Measurements from ENCODE around the gene CAV1.

DNA sequence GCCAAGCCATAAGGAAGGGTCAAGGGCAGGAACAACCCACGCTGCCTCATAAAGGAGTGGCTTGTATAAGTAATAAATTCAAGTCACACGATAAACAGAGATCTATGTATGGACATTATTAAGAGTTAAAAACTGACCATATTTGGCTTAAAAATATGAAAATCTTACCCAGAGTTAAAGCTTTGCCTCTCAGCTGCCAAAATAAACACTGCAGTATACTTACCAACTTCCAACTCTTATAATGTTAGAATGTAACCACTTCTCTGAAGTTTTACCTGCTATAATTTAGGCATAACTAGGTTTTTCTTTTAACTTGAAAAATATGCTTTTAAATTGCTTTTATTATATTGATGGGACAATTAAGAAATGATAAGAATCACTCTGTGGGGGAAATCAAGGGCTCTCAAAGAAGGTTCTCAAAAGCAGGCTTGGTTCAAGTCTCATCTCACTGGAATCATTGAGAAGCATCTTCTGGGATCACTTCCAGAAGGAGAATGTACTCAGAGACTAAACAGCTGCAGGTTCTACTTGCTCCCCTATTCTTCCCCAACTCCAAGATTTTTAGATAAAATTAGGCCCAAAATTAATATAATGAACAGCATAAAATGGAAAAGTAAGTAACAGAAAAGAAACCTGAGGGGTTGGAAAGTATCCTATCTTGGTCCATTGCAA lies 41.4 kb upstream of the CAV1 start:
- TF ChIP-seq, protein P1, sequence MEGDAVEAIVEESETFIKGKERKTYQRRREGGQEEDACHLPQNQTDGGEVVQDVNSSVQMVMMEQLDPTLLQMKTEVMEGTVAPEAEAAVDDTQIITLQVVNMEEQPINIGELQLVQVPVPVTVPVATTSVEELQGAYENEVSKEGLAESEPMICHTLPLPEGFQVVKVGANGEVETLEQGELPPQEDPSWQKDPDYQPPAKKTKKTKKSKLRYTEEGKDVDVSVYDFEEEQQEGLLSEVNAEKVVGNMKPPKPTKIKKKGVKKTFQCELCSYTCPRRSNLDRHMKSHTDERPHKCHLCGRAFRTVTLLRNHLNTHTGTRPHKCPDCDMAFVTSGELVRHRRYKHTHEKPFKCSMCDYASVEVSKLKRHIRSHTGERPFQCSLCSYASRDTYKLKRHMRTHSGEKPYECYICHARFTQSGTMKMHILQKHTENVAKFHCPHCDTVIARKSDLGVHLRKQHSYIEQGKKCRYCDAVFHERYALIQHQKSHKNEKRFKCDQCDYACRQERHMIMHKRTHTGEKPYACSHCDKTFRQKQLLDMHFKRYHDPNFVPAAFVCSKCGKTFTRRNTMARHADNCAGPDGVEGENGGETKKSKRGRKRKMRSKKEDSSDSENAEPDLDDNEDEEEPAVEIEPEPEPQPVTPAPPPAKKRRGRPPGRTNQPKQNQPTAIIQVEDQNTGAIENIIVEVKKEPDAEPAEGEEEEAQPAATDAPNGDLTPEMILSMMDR (IDR thresholded peaks at IDR 0.05) = no peak
- TF ChIP-seq ZFX (IDR thresholded peaks at IDR 0.05; ENCODE audit: borderline replicate concordance) = no peak
